GM12891 (cell line): ENCODE data around the gene GDAP1L1.

ENCODE experiments used
- POLR2A ChIP-seq: IDR thresholded peaks from 2 replicates; pipeline ENCODE4 v1.6.1; 2011; ENCODE audit warnings: low read depth, low read length, control low read depth
- POLR2AphosphoS5 ChIP-seq: IDR thresholded peaks from 2 replicates; pipeline ENCODE4 v1.6.1; 2011; ENCODE audit warnings: low read depth, low read length, control low read depth

DNA sequence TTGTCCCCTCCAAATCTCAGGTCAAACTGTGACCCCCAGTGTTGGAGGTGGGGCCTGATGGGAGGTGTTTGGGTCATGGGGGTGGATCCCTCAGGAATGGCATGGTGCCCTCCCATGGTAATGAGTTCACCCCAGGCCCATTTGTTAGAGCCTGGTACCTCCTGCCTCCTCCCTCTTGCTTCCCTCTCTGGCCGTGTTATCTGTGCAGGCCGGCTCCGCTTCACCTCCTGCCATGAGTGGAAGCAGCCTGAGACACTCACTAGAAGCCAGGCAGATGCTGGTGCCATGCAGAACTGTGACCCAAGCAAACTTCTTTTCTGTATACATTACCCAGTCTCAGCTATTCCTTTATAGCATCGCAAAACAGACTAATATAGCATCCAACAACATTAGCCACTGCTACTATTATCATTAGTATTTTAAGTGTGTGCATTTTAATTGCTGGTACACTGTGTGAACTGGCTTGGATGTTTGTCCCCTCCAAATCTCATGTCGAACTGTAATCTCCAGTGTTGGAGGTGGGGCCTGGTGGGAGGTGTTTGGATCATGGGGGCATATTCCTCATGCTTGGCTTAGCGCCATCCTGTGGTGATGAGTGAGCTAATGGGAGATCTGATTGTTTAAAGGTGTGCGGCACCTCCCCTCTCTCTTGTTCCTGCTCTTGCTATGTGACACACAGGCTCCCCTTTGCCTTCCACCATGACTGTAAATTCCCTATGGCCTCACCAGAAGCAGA lies 24.3 kb upstream of the GDAP1L1 start:
- TF ChIP-seq POLR2AphosphoS5: no peak
- no peak for TF ChIP-seq POLR2A
